HG02610 (cell line): ENCODE measurements around the gene SLC16A12.
"Not testable (repeated sequence)": the region's sequence is repeated elsewhere in the genome, so short reads cannot be mapped to it uniquely, and the experiment has no call there.

Source experiments
- ATAC-seq: cut with Tn5 transposase; IDR thresholded peaks from one replicate; pipeline ENCODE4 v1.9.1; 2021; ENCODE audit warnings: mild to moderate bottlenecking, moderate library complexity; ENCODE audit not compliant: unreplicated experiment

Gene SLC16A12

DNA sequence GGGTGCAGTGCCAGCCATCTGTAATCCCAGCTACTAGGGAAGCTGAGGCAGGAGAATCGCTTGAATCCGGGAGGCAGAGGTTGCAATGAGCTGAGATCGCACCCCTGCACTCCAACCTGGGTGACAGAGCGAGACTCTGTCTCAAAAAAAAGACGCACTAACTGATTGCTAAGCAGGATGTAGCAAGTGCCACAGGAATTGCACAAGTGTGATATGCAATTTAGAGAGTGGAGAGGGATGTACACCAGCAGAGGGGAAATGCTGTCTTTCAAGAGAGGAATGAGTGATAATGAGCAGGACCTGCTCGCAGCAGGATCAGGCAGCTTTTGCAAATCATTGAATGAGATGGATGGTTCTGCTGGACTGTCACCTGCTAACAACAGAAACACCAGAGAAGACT is 13.3 kb upstream of the SLC16A12 start:
- ATAC-seq, result no peak

DNA sequence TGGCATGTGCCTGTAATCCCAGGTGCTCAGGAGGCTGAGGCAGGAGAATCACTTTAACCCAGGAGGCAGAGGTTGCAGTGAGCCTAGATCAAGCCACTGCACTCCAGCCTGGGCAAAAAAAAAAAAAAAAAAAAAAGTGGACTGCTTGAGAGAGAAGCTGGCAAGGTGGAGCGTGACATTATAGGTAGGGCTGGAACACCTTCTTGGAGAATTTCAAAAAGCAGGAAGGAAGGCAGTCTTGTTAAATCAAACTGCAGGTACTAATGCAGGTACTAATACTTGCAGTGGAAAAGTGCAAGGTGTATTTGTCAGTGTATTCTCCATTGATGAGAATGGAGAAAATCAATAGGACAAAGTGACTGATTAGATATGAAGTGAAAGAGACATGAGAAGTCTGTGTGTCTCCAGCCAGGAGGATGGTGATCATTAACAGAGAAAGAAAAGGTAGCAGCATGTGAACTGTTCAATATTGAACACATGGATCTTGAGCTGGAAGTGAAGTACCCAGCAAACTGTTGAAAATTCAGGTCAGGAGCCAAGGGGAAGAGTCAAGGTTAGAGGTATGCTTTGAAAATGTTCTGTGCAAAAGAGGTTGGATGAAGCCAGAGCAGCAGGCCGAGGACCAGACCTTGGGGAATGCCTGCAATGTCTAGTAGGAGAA is 12.6 kb upstream of the SLC16A12 start:
- ATAC-seq, result no peak

DNA sequence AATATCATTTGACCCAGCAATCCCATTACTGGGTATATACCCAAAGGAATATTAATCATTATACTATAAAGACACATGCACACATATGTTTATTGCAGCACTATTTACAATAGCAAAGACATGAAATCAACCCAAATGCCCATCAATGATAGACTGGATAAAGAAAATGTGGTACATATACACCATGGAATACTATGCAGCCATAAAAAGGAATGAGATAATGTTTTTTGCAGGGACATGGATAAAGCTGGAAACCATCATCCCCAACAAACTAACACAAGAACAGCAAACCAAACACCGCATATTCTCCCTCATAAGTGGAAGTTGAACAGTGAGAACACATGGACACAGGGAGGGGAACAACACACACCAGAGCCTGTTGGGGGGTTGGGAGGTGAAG is 11.3 kb upstream of the SLC16A12 start:
- ATAC-seq, result not testable (repeated sequence)

DNA sequence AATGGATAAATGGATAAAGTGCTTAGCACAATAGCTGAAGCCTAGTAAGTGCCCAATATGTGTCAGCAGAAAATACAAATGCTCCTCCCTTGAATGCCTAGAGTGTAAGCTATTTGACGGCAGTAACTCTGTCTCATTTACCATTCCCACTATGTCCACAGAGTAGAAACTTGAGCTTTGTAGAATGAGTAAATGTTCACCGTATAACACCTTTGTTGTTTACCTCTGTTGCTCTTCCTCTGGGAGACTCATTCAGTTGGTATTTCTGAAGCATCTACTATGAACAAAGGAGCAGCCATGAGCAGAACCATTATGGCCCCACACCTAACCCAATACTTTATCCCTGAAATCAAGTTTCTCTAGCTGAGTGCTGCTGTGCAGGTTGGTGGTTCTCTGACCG is 8.4 kb upstream of the SLC16A12 start:
- no peak for ATAC-seq

DNA sequence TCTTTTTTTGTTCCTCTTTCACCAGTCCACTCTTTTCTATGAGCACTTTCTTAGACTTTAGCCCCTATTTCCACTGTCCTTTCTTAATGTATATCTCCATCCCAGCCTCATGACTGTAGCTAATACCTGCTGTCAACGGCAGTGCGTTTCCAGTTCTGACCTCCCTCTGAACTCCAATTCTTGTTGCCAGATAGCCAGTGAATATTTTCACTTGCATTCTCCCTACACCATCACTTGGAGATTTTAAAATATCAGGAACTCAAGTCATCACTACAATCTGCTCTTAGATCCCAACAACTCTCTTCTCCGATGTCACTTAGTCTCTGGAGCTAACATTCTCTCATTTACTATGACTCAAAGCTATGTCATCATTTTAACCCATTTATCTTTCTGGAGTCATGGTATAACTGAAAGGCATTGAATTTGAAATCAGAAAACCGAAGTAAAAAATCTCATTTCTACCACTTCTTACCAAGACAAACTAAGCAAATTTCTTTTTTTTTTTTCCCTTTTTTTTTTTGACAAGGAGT is 5.1 kb upstream of the SLC16A12 start:
- ATAC-seq, result no peak

DNA sequence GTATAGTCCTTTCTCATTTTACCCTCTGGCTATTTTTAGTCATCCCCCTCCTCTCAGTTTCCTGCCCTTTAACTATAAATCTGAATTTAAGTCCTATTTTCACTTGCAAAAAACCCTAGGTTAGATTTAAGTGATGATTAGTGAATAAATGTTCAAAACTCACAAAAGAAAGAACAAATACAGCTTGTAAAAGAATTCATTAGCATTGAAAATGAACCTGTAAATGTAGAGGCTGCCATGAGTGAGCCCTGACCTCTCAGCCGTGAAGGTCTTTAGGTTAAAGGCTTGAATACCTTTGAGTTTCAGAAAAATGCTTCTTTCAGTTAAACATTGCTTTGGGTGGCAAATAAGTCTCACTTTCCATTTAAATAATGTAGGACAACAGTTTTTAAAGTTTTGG is 2.0 kb upstream of the SLC16A12 start:
- ATAC-seq, result no peak

DNA sequence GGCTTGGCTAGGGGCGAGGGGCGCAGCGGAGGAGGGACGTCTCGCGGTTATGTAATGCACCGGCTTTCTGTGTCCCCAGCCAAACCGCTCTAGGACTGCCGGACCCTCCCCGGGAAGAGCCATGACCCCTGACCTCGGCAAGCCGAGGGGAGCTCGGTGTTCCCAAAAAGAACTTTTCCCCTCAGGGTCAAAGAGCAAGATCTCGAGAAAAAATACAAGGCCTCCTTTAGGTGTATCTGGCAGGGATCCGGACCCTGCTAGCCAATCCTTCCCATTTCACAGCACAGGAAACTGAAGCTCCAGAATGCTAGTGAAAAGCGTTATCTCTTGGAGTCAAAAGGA is 590 bp upstream of the SLC16A12 start:
- no peak for ATAC-seq

DNA sequence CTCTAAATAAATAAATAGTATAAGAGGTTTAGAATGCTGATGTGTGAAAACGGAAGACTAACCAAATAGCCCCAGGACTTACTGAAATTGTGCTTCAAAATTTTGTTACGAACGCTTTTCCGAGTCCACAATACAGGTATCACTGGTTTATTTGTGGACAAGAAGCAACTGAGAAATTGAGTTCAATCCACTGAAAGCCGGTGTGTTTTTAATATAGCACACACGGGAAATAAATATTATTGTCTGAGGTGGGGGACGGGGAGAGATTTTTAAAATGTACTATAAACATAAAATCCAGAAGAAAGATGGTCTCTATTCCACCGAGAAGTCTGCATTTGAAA is 598 bp downstream of the SLC16A12 start:
- ATAC-seq, result no peak

DNA sequence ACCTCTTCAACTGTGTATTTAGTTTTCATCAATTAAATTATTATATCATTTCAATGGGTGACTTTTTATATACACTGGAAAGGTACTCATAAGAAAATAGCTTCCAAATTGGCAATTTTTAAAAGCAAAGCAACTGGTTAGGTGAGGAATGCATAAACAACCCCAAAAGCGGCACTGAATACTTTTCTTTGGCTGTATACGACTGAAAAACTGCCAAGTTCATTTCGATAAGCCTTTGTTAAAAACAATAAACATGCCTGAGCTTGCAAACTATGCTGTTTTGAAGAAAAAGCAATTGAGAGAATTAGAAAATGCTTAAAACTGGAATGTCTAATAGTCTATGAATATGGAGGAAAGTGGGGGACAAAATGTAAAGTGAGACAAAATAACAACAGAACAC is 2.9 kb downstream of the SLC16A12 start:
- no peak for ATAC-seq

DNA sequence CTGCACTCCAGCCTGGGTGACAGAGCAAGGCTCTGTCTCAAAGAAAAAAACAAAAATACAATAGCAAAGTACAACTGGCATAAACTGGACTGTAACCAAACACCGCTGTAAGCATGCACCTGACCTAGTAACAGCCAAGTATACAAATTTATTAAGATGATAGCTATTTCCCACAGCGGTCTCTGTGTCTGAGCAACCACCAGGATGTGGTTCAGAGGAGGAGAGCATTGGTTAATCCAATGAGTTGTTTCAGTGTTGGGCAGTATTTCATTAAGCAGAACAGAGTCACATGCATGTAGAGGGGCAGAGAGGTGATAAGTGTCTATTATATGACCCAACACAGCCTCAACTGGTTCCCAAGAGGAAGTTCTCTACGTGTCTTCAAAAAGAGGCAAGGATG is 4.0 kb downstream of the SLC16A12 start:
- ATAC-seq, result no peak

DNA sequence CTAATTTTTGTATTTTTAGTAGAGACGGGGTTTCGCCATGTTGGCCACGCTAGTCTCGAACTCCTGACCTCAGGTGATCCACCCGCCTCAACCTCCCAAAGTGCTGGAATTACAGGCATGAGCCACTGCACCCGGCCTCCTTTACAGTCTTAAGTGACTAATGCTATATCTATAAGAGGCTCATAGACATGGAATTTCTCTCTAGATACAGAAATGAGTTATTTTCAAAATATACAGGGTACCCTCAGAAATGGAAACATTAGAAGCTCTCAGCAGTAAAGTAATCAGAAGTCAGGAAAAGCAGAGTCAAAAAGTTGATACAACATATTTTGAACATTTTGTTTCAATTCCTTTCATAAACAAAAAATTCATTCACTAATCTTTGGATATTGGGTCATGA is 5.7 kb downstream of the SLC16A12 start:
- ATAC-seq, result not testable (repeated sequence)

DNA sequence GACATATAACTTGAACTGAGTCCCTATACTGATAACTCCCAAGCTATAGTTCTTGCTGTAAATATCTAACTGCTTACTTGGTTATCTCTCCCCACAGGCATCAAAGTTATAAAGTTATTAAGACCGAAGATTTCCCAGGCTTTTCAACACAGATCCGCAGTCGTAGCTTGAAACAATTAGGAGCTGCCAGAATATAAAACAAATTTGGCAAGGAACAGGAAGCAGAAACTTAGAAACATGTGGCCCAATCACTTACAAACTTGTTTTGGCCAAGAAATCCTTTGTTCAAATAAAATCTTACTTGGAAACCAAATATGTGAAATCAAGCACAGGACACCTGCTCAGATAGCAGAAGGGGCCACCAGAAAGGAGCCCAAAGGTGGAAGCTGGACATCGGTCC is 9.0 kb downstream of the SLC16A12 start:
- no peak for ATAC-seq

DNA sequence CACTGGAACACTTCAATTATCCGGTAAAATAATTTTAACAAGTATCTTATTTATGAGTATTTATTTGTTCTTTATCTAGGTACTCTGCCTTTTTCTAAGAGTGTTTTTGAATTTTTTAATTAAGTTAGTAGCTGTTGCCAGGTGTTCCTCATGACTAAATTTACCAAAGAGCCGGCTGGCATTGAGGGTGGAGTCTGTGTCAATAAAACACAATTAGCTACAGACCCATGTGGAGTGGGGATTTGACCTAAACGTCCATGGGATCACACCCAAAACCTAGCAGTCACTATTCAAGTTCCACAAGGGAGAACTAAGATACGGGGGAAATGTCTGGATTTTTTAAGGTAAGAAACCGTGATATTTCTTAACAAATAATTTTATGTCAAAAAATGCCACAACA is 9.8 kb downstream of the SLC16A12 start:
- no peak for ATAC-seq

DNA sequence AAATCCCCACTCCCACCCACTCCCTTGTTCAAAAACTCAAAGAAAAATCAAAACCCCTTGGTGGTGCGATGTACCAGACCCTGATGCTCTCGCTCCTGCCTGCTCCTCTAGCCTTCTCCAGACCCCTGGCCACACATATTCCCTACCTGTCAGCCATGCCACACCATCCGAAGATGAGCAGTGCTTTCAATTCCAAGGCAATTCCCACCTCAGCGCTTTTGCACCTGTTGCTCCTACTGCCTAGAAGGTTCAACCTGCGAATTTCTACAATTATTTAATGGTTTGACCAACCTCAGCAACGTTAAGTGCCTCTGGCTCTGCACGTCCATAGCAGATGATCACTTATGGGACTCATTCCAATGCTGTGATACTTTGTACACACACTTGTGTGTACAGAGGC is 11.1 kb downstream of the SLC16A12 start:
- no peak for ATAC-seq

DNA sequence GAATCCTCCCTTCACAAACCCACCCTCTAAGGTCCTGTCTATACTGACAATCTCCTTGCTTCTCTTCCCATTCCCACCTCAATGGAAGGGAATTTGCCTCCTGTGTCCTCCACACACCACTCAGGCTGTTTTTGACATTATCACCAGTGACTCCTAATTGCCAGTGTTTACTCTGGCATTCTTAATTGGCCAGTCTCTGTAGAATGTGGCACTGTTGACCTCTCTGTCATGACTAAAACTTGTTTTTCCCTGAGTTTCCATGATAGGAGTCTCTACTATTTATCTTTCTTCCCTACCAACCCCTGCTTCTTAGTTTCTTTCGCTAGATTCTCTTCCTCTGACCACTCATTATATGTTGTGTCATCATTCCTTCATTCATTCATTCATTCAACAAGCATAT is 12.1 kb downstream of the SLC16A12 start:
- ATAC-seq, result no peak

DNA sequence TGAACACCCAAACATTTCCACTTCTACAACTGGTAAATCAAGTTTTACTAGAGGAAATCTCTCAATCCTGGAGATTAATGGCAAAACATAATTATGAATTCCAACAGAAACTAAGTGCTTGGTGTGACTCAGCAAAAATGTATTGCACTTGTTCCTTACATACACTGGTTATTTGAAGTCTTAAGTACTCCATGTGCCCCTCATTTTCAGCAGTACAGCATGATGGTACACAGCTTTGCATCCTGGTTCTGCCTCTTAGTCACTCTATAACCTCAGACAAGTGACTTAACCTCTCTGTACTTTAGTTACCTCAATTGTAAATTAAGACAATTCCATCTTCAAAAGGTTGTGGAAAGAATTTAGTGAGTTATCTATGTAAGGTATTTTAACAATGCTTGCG is 12.9 kb downstream of the SLC16A12 start:
- ATAC-seq, result no peak

DNA sequence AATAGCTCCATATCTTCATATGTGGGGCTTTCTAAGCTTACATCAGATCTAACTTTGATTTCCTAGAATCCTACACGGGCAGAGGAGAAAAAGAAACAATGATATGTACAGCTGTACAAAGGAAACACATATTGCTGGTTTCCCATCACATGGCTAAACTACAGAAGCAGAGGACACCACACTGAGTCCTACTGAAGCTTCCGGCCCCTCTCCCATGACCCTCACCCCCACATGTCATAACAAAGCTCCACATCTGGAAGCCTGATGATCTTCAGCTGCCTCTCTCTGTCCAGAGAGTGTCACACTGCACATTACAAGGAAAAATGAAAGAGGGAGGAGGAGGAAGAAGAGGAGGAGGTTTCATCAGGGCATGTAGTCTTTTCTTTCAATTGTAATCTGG is 14.0 kb downstream of the SLC16A12 start:
- no peak for ATAC-seq

DNA sequence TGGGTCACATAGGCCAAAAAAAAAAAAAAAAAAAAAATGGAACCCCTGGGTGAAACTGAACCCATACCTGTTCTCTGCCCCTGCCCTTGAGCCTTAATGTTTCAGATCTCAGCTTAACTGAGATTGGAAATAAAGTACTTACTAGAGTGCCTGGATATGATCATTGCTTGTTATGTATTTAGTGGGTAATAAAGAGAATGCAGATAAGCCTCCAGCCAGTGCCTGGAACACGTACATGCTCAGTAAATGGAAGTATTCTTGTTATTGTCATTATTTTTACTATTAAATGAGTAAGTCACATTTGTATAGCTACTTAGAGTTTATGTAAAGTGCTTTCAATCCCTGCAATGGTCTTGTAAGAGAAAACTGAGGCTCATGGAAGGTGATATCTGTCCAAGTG is 14.7 kb downstream of the SLC16A12 start:
- no peak for ATAC-seq

DNA sequence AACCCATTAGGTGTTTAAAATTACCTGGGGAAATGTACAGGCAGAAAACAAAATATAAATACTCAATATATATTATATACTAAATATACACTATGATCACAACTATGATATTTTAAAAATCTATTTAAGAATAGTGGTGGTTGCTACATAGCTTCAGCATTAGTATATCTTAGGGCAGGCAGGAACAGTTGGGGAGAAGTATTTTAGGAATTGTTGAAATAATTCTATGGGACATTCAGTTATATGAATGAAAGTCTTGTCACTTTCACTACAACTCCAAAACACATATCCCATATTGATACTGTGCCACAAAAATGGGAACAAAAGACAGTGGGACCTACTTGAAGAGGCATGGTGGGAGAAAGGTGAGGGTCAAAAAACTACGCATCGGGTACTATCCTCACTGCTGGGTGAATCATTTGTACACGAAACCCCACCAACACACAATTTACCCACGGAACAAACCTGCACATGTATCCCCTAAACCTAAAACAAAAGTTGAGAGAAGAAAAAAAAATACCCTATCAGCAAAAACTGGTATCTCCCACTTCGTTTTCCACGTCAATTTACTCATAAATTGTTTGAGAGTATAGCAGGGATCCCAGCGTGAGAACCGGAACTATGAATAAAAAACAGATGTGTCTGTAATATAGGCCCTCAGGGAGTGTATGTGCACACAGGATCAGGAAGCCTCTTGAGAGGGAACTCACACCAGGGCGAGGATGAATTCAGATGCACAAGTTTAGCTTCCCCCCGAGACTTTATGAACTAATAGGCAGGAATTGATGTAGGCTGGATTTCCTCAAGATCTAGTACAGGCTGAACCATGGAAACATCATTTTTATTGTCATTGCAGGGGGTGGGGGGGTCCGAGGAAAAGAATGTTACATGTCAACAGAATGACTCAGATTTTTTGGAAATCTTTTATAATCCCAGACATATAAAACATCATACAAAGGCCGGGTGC is 16.2 kb downstream of the SLC16A12 start:
- no peak for ATAC-seq

DNA sequence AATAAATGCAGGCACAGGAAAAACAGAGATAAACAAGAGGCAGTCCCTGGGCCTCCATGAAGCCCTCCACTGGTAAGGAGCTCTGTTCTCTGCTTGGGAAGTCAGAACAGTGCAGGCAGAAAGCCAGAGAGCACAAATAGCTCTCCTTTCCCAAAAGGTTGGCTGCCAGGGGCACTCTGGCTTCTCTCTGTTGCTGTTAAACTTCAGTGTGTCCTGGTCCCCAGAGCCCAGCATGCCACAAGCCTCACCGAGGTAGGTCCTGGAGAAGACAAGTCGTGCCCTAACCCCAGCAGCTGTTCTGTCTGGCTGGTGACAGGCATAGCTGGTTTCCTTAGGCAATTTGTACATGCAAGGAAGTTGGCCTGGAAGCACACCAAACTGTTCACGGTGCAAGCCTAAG is 17.3 kb downstream of the SLC16A12 start:
- ATAC-seq, result no peak

DNA sequence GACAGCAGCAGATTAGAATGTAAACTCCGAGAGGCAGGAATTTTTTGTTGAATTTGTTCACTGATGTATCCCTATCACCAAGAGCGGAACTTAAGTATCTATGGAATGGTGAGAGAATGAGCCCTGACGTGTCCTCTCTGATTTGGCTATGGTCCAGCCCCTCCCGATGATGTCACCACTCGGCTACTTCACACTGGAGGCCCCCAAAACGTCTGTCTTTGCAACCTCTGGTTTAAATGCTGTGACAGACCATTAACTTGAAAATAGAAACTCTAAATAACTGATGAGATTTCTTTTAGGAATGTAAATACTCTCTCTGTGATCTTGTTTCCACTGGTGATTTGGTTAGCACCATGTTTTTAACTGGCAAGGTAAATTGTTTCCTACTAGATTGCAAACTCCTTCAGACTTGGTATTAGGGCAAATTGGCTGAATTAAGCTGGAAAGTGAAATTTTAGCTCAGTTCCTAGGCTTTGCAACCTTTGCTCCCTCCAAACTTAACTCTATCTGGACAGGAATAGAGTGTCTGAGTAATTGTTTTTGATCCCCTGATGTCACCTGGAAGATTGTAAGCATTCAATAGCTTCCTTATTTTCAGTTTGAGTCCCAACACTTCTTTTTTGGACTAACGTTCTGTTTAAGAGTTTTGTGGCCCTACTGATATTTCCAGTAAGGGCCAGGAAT is 19.1 kb downstream of the SLC16A12 start:
- ATAC-seq, result no peak
